T-helper 9 cell (primary cell): ENCODE measurements around the gene CLASRP.

Source experiments
- DNase-seq: peaks from one replicate; pipeline ENCODE4 v3.0.0-alpha.2; 2020

The CLASRP gene

GRCh38 chr19:45023048-45023447 lies 15.8 kb upstream of the CLASRP start:
- no peak for DNase-seq

GRCh38 chr19:45025264-45025663 lies 13.6 kb upstream of the CLASRP start:
- DNase-seq, result no peak

GRCh38 chr19:45027371-45027770 lies 11.5 kb upstream of the CLASRP start:
- no peak for DNase-seq

- DNase-seq, result no peak
Observed at GRCh38 chr19:45030825-45031224, 8.0 kb upstream of the CLASRP start.

GRCh38 chr19:45032421-45032820 lies 6.4 kb upstream of the CLASRP start:
- no peak for DNase-seq

GRCh38 chr19:45035755-45036154 lies 3.1 kb upstream of the CLASRP start:
- no peak for DNase-seq

- DNase-seq, result no peak
Observed at GRCh38 chr19:45037393-45038169, 1.3 kb upstream of the CLASRP start.

GRCh38 chr19:45040059-45040771 lies 1.4 kb downstream of the CLASRP start:
- no peak for DNase-seq

- DNase-seq, result no peak
Observed at GRCh38 chr19:45041125-45041524, 2.3 kb downstream of the CLASRP start.

- DNase-seq, result no peak
Observed at GRCh38 chr19:45045671-45046353, 7.0 kb downstream of the CLASRP start.

GRCh38 chr19:45046355-45046754 lies 7.5 kb downstream of the CLASRP start:
- no peak for DNase-seq

GRCh38 chr19:45047188-45047797 lies 8.4 kb downstream of the CLASRP start:
- DNase-seq, result no peak

- DNase-seq, result no peak
Observed at GRCh38 chr19:45049073-45049736, 10.4 kb downstream of the CLASRP start.

- no peak for DNase-seq
Observed at GRCh38 chr19:45050036-45050435, 11.2 kb downstream of the CLASRP start.

- no peak for DNase-seq
Observed at GRCh38 chr19:45051929-45052579, 13.2 kb downstream of the CLASRP start.

- DNase-seq, result no peak
Observed at GRCh38 chr19:45056831-45057230, 18.0 kb downstream of the CLASRP start.

- DNase-seq, result no peak
Observed at GRCh38 chr19:45057444-45057843, 18.6 kb downstream of the CLASRP start.

GRCh38 chr19:45058622-45059159 lies 19.8 kb downstream of the CLASRP start:
- DNase-seq, result no peak

GRCh38 chr19:45059258-45059965 lies 20.6 kb downstream of the CLASRP start:
- peak; percentile 90 for DNase-seq

GRCh38 chr19:45061965-45062364 lies 23.1 kb downstream of the CLASRP start:
- DNase-seq, result no peak
